HCT116 (cell line): ENCODE measurements around the gene C9orf152. TPM values are rescaled to one million over a fixed set of nuclear protein-coding genes. Genes with fewer than 3 reads are reported as not detected.

Experiments
- ATAC-seq: fragments of 200-7000 bp; cut with Tn5 transposase; 2 replicates; pipeline ENCODE4 v1.9.1; 2020; ENCODE audit warnings: mild to moderate bottlenecking, moderate library complexity
- BruUV-seq: library from RNA; stranded (reverse); fragments of 400-500 nt; replicated peaks from 2 replicates; lab custom pipeline; 2021; lab: Mats Ljungman, UMichigan
- CTCF ChIA-PET: fragments of 300-600 bp; sonication (Branson Sonifier 250); formaldehyde crosslinking; loops from one replicate; lab custom pipeline; 2021; ENCODE audit warnings: antibody characterized with exemption; lab: Charles Lee
- POLR2A ChIA-PET: fragments of 300-600, 350-600 bp; sonication (Branson Sonifier 250); formaldehyde crosslinking; loops from one replicate; lab custom pipeline; 2021; ENCODE audit warnings: antibody characterized with exemption; lab: Charles Lee
- RAD21 ChIA-PET, 2 experiments: fragments of 300-600 bp; sonication (Branson Sonifier 250); formaldehyde crosslinking; loops; one replicate each; lab custom pipeline; 2023; ENCODE audit warnings: low total read pairs in 2 of 2; ENCODE audit not compliant: uncharacterized antibody in 2 of 2, unreplicated experiment in 2 of 2, low non-redundant PET in 1 of 2; lab: Charles Lee
- DNase-seq: peaks from one replicate; pipeline ENCODE4 v3.0.0-alpha.2; 2010; ENCODE audit warnings: low read depth, low spot score
- H2AFZ ChIP-seq: fragments of 200-600 bp; shearing (Covaris generic), sonication (generic); 2 replicates; pipeline ENCODE4 v1.6.1; 2017; ENCODE audit warnings: low read depth, mixed run types, mixed read lengths, antibody characterized with exemption, low read length; ENCODE audit not compliant: poor library complexity, severe bottlenecking
- H3K27ac ChIP-seq: 2 replicates; pipeline ENCODE4 v1.5.1; 2012; ENCODE audit warnings: low read depth, low read length
- H3K27me3 ChIP-seq: fragments of 200-600 bp; sonication (generic); 2 replicates; pipeline ENCODE4 v1.6.1; 2016; ENCODE audit warnings: mixed run types, low read length, mixed read lengths; ENCODE audit not compliant: insufficient read depth
- H3K36me3 ChIP-seq, 2 experiments: fragments of 200-500 bp in 1 of 2; fragments of 200-600 bp in 1 of 2; sonication (Bioruptor generic) in 1 of 2; sonication (generic) in 1 of 2; 2 replicates each; pipeline versions ENCODE4 v1.5.1 to v1.6.1; 2014 to 2016; ENCODE audit warnings: low read length in 2 of 2, inconsistent platforms in 1 of 2, mixed read lengths in 1 of 2, mixed run types in 1 of 2; ENCODE audit not compliant: insufficient read depth in 2 of 2, control insufficient read depth in 1 of 2
- H3K4me1 ChIP-seq, 2 experiments: fragments of 200-600 bp in 1 of 2; sonication (generic) in 1 of 2; 2 replicates each; pipeline versions ENCODE4 v1.5.1 to v1.6.1; 2012 to 2017; ENCODE audit warnings: low read length in 2 of 2, inconsistent platforms in 1 of 2, mild to moderate bottlenecking in 1 of 2, mixed read lengths in 1 of 2, mixed run types in 1 of 2, moderate library complexity in 1 of 2; ENCODE audit not compliant: insufficient read depth in 2 of 2, control insufficient read depth in 1 of 2
- H3K4me2 ChIP-seq: fragments of 200-600 bp; sonication (generic); 2 replicates; pipeline ENCODE4 v1.6.1; 2017; ENCODE audit warnings: mixed run types, low read length, mixed read lengths
- H3K4me3 ChIP-seq, 2 experiments: fragments of 200-600 bp in 1 of 2; sonication (generic) in 1 of 2; replicated peaks in 1 of 2; 2 replicates each; pipeline ENCODE4 v1.5.1; 2011 to 2016; ENCODE audit warnings: low read length in 2 of 2, control low read depth in 1 of 2, low read depth in 1 of 2, mild to moderate bottlenecking in 1 of 2, mixed read lengths in 1 of 2, mixed run types in 1 of 2
- H3K79me2 ChIP-seq: fragments of 200-600 bp; sonication (generic); 2 replicates; pipeline ENCODE4 v1.6.1; 2017; ENCODE audit warnings: mild to moderate bottlenecking, mixed run types, low read length, moderate library complexity, mixed read lengths; ENCODE audit not compliant: insufficient read depth
- H3K9ac ChIP-seq: fragments of 200-600 bp; sonication (generic); 2 replicates; pipeline ENCODE4 v1.6.1; 2016; ENCODE audit warnings: low read length, mixed read lengths
- H3K9me2 ChIP-seq: fragments of 200-600 bp; sonication (generic), shearing (Covaris generic); 2 replicates; pipeline ENCODE4 v1.6.1; 2017; ENCODE audit warnings: mixed run types, mild to moderate bottlenecking, moderate library complexity; ENCODE audit not compliant: insufficient read depth
- H3K9me3 ChIP-seq, 2 experiments: fragments of 200-500 bp in 1 of 2; fragments of 200-600 bp in 1 of 2; sonication (Bioruptor generic) in 1 of 2; sonication (generic) in 1 of 2; 2 replicates each; pipeline ENCODE4 v1.6.1; 2014 to 2017; ENCODE audit warnings: low read length in 2 of 2, mixed read lengths in 2 of 2, inconsistent platforms in 1 of 2, low read depth in 1 of 2, mild to moderate bottlenecking in 1 of 2, mixed run types in 1 of 2, moderate library complexity in 1 of 2; ENCODE audit not compliant: control insufficient read depth in 1 of 2, insufficient read depth in 1 of 2
- H4K20me1 ChIP-seq: fragments of 200-600 bp; sonication (generic), shearing (Covaris generic); 2 replicates; pipeline ENCODE4 v1.6.1; 2017; ENCODE audit warnings: mixed run types, mild to moderate bottlenecking, moderate library complexity; ENCODE audit not compliant: insufficient read depth
- ATF3 ChIP-seq: IDR thresholded peaks from 2 replicates; pipeline ENCODE4 v1.6.1; 2012
- EGR1 ChIP-seq: IDR thresholded peaks from 2 replicates; pipeline ENCODE4 v1.6.1; 2012; ENCODE audit warnings: low read depth
- EZH2phosphoT487 ChIP-seq: fragments of 200-600 bp; IDR thresholded peaks from 2 replicates; pipeline ENCODE4 v1.6.1; 2018; ENCODE audit warnings: antibody characterized with exemption, borderline replicate concordance
- JUND ChIP-seq: IDR thresholded peaks from 2 replicates; pipeline ENCODE4 v1.6.1; 2012
- POLR2A ChIP-seq: IDR thresholded peaks from 2 replicates; pipeline ENCODE4 v1.7.0; 2011; ENCODE audit warnings: borderline replicate concordance; ENCODE audit not compliant: insufficient read depth, insufficient read length; ENCODE audit errors: extremely low read depth
- POLR2AphosphoS5 ChIP-seq: IDR thresholded peaks from 2 replicates; pipeline ENCODE4 v1.6.1; 2011; ENCODE audit warnings: mild to moderate bottlenecking, low read depth, low read length, moderate library complexity
- SIN3A ChIP-seq: IDR thresholded peaks from 2 replicates; pipeline ENCODE4 v1.6.1; 2012; ENCODE audit warnings: low read depth
- SP1 ChIP-seq: IDR thresholded peaks from 2 replicates; pipeline ENCODE4 v1.6.1; 2012; ENCODE audit warnings: low read depth
- SRF ChIP-seq: IDR thresholded peaks from 2 replicates; pipeline ENCODE4 v1.6.1; 2012; ENCODE audit warnings: low read depth
- TCF7L2 ChIP-seq: IDR thresholded peaks from 2 replicates; pipeline ENCODE4 v1.7.0; 2011; ENCODE audit warnings: borderline replicate concordance, inconsistent platforms; ENCODE audit not compliant: insufficient read depth, insufficient read length; ENCODE audit errors: extremely low read depth
- ZNF274 ChIP-seq: fragments of 200-500 bp; sonication (Bioruptor generic); IDR thresholded peaks from 2 replicates; pipeline ENCODE4 v1.6.1; 2014; ENCODE audit warnings: mild to moderate bottlenecking, low read depth, low read length, inconsistent platforms
- intact Hi-C: fragments of 100-400 bp; cut with micrococcal nuclease; formaldehyde crosslinking; loops from 2 replicates; pipeline ENCODE4 v1.10.0; 2022
- total RNA-seq: library from RNA; stranded (reverse); gene quantifications from one replicate; pipeline ENCODE4 v1.2.1, GENCODE V29; 2021; ENCODE audit not compliant: unreplicated experiment
- TF ChIP-seq, protein P1 (sequence below): IDR thresholded peaks from 2 replicates; pipeline ENCODE4 v1.6.1; 2012; ENCODE audit warnings: low read depth
- TF ChIP-seq, protein P2 (sequence below), 3 experiments: fragments of 200-600 bp in 1 of 3; sonication (generic) in 1 of 3; IDR thresholded peaks in 2 of 3; conservative IDR thresholded peaks in 1 of 3; 2 replicates each; pipeline ENCODE4 v1.5.1; 2012 to 2017; ENCODE audit warnings: low read depth in 2 of 3, low read length in 2 of 3, antibody characterized with exemption in 1 of 3, borderline replicate concordance in 1 of 3, control low read depth in 1 of 3, mild to moderate bottlenecking in 1 of 3, mixed read lengths in 1 of 3, mixed run types in 1 of 3, moderate library complexity in 1 of 3; ENCODE audit not compliant: insufficient read depth in 1 of 3

The C9orf152 gene
- total RNA-seq, 1 experiment from 2014 or later: not detected

DNA sequence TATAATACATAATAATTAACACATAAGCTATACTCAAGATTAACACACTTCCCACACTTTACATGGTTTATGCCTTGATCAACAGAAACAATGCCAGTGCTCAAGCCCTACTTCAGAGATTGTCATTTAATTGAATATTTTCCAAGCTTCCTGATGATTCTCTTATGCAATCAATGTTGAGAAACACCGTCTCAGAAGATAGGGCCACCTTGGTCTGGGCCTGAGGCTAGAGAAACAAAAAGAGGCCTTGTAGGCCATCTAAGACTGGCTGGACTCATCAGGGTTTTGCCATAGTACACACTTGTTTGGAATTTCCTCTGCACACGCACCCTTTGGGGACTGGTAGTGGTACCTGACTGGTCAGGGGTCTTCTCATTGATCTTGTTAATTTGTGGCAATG, 16.3 kb downstream of the C9orf152 start (continued):
- TF ChIP-seq, protein P1, sequence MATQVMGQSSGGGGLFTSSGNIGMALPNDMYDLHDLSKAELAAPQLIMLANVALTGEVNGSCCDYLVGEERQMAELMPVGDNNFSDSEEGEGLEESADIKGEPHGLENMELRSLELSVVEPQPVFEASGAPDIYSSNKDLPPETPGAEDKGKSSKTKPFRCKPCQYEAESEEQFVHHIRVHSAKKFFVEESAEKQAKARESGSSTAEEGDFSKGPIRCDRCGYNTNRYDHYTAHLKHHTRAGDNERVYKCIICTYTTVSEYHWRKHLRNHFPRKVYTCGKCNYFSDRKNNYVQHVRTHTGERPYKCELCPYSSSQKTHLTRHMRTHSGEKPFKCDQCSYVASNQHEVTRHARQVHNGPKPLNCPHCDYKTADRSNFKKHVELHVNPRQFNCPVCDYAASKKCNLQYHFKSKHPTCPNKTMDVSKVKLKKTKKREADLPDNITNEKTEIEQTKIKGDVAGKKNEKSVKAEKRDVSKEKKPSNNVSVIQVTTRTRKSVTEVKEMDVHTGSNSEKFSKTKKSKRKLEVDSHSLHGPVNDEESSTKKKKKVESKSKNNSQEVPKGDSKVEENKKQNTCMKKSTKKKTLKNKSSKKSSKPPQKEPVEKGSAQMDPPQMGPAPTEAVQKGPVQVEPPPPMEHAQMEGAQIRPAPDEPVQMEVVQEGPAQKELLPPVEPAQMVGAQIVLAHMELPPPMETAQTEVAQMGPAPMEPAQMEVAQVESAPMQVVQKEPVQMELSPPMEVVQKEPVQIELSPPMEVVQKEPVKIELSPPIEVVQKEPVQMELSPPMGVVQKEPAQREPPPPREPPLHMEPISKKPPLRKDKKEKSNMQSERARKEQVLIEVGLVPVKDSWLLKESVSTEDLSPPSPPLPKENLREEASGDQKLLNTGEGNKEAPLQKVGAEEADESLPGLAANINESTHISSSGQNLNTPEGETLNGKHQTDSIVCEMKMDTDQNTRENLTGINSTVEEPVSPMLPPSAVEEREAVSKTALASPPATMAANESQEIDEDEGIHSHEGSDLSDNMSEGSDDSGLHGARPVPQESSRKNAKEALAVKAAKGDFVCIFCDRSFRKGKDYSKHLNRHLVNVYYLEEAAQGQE: no peak
- TF ChIP-seq EGR1 (no peak), SP1 (no peak)

DNA sequence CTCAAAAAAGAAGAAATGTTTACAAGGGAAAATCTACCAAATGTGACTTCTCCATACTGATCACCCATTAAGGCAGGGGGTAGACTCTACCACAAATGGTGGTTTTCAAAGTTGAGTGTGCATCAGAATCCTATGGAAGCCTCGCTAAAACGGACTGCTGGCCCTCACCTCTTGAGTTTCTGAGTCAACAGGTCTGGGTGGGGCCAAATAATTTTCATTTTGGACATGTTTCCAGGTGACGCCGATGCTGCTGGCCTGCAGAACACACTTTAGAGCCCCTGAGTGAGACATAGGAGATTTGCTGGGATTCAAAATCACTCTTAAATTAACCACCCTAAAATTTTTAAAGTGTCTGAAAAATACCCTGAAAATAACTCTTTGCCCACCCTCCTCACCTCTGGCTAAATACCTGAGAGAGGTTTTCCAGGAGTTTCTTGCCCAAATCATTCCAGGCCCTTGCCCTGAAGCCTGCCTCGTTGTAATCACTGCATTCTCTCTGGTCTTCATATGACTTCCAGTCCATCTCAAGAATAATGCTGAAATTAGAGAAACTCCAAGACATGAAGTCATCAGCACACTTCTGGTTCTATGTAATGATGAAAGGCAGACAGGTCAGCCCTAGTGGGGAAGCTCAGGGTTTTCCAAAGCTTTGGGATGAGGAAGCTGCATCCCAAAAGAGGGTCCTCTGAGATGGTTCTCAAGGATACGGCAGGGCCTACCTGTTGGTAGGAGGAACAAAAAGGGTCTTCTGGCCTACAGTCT, 18.2 kb downstream of the C9orf152 start:
- H3K4me1 ChIP-seq: peaks cover 8 to 24% of the 10 kb centered on the region in 2 experiments
- H3K27ac ChIP-seq: no peak overlapping the region
- ChIA-PET POLR2A (interaction anchor here (0.7 to 0.8 kb wide), 2 partner anchors 30 to 337 kb away, joined by 3 to 4 read pairs; no protein-coding TSS in a partner anchor), CTCF (no interaction called here), RAD21 (no interaction called here)
- intact Hi-C loops: loop anchor here (10.0 kb wide), 1 partner anchor 1115 kb away; no protein-coding TSS in a partner anchor
- no peak overlapping the region for H3K9ac ChIP-seq
- H3K79me2 ChIP-seq: no peaks in the 10 kb centered on the region
- no peaks in the 10 kb centered on the region for H3K9me2 ChIP-seq
- H3K36me3 ChIP-seq: no peaks in the 10 kb centered on the region
- H3K4me2 ChIP-seq: no peak overlapping the region
- ATAC-seq: no peak
- DNase-seq: no peak
- no peak overlapping the region for H3K4me3 ChIP-seq
- no peaks in the 10 kb centered on the region for H4K20me1 ChIP-seq
- no peaks in the 10 kb centered on the region for H3K9me3 ChIP-seq
- no peak overlapping the region for H2AFZ ChIP-seq
- H3K27me3 ChIP-seq: no peaks in the 10 kb centered on the region
- BruUV-seq: no TSS peak
- TF ChIP-seq POLR2A: no peak
- TF ChIP-seq, protein P2, sequence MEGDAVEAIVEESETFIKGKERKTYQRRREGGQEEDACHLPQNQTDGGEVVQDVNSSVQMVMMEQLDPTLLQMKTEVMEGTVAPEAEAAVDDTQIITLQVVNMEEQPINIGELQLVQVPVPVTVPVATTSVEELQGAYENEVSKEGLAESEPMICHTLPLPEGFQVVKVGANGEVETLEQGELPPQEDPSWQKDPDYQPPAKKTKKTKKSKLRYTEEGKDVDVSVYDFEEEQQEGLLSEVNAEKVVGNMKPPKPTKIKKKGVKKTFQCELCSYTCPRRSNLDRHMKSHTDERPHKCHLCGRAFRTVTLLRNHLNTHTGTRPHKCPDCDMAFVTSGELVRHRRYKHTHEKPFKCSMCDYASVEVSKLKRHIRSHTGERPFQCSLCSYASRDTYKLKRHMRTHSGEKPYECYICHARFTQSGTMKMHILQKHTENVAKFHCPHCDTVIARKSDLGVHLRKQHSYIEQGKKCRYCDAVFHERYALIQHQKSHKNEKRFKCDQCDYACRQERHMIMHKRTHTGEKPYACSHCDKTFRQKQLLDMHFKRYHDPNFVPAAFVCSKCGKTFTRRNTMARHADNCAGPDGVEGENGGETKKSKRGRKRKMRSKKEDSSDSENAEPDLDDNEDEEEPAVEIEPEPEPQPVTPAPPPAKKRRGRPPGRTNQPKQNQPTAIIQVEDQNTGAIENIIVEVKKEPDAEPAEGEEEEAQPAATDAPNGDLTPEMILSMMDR (IDR thresholded peaks at IDR 0.05 in 2 of 3, conservative IDR thresholded peaks at IDR 0.05 in 1 of 3; ENCODE audit: borderline replicate concordance in 1 of 3, insufficient read depth in 1 of 3, low read depth in 2 of 3, low read length in 2 of 3): no peak
- no peak for TF ChIP-seq JUND
- no peak for TF ChIP-seq SIN3A
- no peak for TF ChIP-seq EZH2phosphoT487
- TF ChIP-seq, protein P1: no peak
- no peak for TF ChIP-seq POLR2AphosphoS5
- TF ChIP-seq ZNF274: no peak
- no peak for TF ChIP-seq ATF3
- TF ChIP-seq TCF7L2: no peak
- no peak for TF ChIP-seq SRF
